ENCODE measurements around the gene LRR1. TPM values are rescaled to one million over a fixed set of nuclear protein-coding genes. Genes with fewer than 3 reads are reported as not detected.

LRR1 gene, protein sequence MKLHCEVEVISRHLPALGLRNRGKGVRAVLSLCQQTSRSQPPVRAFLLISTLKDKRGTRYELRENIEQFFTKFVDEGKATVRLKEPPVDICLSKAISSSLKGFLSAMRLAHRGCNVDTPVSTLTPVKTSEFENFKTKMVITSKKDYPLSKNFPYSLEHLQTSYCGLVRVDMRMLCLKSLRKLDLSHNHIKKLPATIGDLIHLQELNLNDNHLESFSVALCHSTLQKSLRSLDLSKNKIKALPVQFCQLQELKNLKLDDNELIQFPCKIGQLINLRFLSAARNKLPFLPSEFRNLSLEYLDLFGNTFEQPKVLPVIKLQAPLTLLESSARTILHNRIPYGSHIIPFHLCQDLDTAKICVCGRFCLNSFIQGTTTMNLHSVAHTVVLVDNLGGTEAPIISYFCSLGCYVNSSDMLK
- total RNA-seq (10 to 100 TPM in 1 of 2 donors, 1 to 10 TPM in 1; 9.1 to 11.3 TPM), polyA plus RNA-seq (ENCODE audit: insufficient read length in 2 of 2) (10 to 100 TPM in 1 of 2 donors, 1 to 10 TPM in 1; 6.8 to 10.0 TPM)
- long read RNA-seq, donor 1, partial matches to known transcripts, result 0 of 2 reads
- long read RNA-seq, donor 1, other reads (novel, unspliced or antisense), result 0 of 2 reads
- long read RNA-seq, donor 2, partial matches to known transcripts, result 0 of 1 reads
- long read RNA-seq, donor 2, other reads (novel, unspliced or antisense), result 0 of 1 reads
- long read RNA-seq, donor 3, partial matches to known transcripts, result 9 of 18 reads
- long read RNA-seq, donor 3, other reads (novel, unspliced or antisense), result 6 of 18 reads
- long read RNA-seq, donor 4, partial matches to known transcripts, result 6 of 12 reads
- long read RNA-seq, donor 4, other reads (novel, unspliced or antisense), result 0 of 12 reads

DNA sequence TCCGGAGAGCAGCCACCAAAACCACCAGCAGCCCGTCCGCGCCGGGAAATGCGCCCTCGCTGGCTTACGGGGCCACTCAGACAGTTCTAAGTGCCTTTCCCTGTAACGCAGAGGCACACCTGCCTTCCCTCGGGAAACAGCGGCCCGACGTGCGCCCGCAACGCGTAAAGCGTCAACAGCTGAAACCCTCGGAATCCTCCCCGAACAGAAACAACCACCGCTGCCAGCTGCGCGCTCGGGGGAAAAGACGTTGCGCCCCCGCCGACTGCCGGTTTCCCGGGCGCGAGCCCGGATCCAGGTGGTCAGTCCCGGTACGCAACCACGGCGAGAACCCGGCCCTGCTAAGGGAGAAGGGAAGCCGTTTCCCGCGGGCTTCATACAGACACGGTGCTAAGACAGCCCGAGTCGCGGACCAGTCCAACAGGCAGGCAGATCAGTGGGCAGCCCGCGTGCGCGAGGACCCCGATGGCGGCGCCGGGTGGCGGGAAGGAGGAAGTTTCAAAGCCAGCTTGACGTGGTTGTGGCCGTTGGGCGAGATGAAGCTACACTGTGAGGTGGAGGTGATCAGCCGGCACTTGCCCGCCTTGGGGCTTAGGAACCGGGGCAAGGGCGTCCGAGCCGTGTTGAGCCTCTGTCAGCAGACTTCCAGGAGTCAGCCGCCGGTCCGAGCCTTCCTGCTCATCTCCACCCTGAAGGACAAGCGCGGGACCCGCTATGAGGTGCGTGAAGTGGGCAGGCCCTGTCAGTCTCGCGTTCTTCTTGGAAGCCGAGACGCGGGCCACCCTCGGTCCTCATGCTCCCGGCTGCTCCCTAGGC lies at the start of gene LRR1:
TSS of gene LRR1 (plus strand) at position 456 of the 816 bp plus-strand sequence. CDS start at position 537, 81 bp downstream.
- no peaks in the 10 kb centered on the region for H3K9me3 ChIP-seq (ENCODE audit: control insufficient read depth, insufficient read depth, low read length)
- peak within 1 kb of the TSS; percentile 98 for H3K27ac ChIP-seq (ENCODE audit: low read depth, low read length)
- peak within 1 kb of the TSS; percentile 99 for H3K4me3 ChIP-seq (ENCODE audit: low read depth, low read length)
- peak; percentile 71 to 94 (median 82) for DNase-seq (ENCODE audit: low read depth in 4 of 6, low spot score in 6 of 6)
- H3K27me3 ChIP-seq (ENCODE audit: control insufficient read depth, insufficient read depth, low read length), result no peaks in the 10 kb centered on the region
- H3K36me3 ChIP-seq (ENCODE audit: control insufficient read depth, insufficient read depth, low read length), result peaks cover 3% of the 10 kb centered on the region
- peaks cover 16% of the 10 kb centered on the region for H3K4me1 ChIP-seq (ENCODE audit: control insufficient read depth, insufficient read depth, low read length)
- WGBS (ENCODE audit: insufficient coverage), result 0% methylated on average over 76 of the region's 77 CpGs

DNA sequence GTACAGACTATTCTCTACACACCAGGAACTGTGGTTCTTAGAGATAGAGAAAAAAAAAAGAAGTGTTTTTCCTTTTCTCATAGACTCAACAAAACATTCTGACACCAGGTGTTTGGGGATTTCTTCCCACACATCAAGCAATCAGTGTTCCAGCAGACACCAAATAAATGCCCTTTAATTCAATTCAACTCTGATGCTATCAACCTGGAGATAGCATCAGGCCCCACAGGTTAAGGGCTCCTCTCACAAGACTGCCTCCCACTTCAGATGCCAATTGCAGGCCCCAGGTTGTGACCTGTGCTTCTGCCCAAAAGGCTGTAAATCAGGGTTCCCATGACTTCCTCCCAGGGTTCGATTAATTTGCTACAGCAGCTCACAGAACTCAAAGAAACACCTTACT lies 49.3 kb upstream of the LRR1 start:
- Histone ChIP-seq H3K4me3 (ENCODE audit: low read depth, low read length) (no peak overlapping the region), H3K27me3 (ENCODE audit: control insufficient read depth, insufficient read depth, low read length) (no peaks in the 10 kb centered on the region)
- WGBS (ENCODE audit: insufficient coverage), result no CpG with 5 or more reads among the region's 1 CpG

DNA sequence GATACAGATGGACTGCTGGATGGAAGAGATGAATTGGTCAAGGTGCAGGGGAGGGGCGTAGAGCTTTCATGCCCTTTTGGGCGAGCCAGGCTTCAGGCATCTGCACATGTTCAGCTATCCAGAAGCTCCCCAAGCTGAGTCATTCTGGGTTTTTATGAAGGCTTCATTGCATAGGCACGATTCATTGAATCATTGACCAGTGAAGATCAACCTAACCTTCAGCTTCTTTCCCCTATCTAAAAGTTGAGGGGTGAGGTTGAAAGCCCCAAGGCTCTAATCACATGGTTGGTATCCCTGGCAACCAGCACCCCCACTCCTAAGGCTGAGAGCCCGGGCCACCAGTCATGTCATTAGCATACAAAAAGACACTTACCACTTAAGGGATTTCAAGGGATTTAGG lies 48.9 kb upstream of the LRR1 start:
- WGBS (ENCODE audit: insufficient coverage), result 58% methylated on average over 2 of the region's 4 CpGs

More for the DNA sequence above, 49.3 kb upstream of the LRR1 start:
- H3K9me3 ChIP-seq (ENCODE audit: control insufficient read depth, insufficient read depth, low read length), result no peaks in the 10 kb centered on the region
- H3K27ac ChIP-seq (ENCODE audit: low read depth, low read length), result no peak overlapping the region
- H3K36me3 ChIP-seq (ENCODE audit: control insufficient read depth, insufficient read depth, low read length), result no peaks in the 10 kb centered on the region
- H3K4me1 ChIP-seq (ENCODE audit: control insufficient read depth, insufficient read depth, low read length), result no peaks in the 10 kb centered on the region
- DNase-seq (ENCODE audit: low read depth in 4 of 6, low spot score in 6 of 6), result no peak

DNA sequence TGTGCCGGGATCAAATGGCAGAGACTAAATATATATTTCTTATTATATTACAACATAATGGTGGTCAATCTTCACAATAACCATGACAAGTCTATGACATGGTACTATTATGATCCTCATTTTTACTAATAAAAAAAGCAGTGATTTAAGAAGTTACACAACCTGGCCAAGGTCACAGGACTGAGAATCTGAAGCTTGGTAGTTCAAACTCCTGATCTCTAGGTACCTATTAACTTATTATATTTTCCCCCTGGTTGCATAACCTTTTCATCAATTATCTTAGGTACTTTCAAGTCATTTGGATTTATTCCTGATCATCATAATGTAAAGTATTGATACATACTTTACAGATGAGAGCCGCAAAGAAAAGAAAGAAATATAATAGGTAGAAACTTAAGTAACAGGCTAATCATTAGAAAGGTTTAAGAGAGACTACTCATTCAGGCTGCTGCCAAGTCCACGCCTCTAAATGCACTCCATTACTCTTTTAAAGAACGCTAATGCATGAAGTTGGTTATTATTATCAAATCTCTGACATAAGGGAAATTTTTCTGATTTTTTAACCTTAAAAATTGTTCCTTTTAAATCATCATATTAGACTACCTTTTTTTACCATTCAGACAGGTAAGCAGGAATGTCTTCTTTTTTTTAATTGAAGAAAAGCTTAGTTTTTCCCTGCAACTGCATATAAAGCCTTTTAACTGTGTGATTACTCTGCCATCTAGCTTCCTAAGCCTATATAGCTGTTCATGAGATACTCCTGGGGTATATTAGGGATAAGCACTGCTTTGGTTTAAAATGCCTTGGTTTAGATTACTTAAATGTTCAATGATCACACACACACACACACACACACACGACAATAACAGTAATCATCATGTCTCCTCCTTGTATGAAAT lies 48.2 kb upstream of the LRR1 start:
- no CpG with 5 or more reads among the region's 5 CpGs for WGBS (ENCODE audit: insufficient coverage)
- peak in 4 of 6 donors; percentile 15 to 88 (median 45) for DNase-seq (ENCODE audit: low read depth in 4 of 6, low spot score in 6 of 6)
- Histone ChIP-seq H3K27ac (ENCODE audit: low read depth, low read length) (no peak overlapping the region), H3K27me3 (ENCODE audit: control insufficient read depth, insufficient read depth, low read length) (no peaks in the 10 kb centered on the region), H3K4me3 (ENCODE audit: low read depth, low read length) (no peak overlapping the region), H3K4me1 (ENCODE audit: control insufficient read depth, insufficient read depth, low read length) (no peaks in the 10 kb centered on the region), H3K9me3 (ENCODE audit: control insufficient read depth, insufficient read depth, low read length) (no peaks in the 10 kb centered on the region), H3K36me3 (ENCODE audit: control insufficient read depth, insufficient read depth, low read length) (no peaks in the 10 kb centered on the region)

More for the DNA sequence above, 48.9 kb upstream of the LRR1 start:
- Histone ChIP-seq H3K4me3 (ENCODE audit: low read depth, low read length) (no peak overlapping the region), H3K36me3 (ENCODE audit: control insufficient read depth, insufficient read depth, low read length) (no peaks in the 10 kb centered on the region), H3K27me3 (ENCODE audit: control insufficient read depth, insufficient read depth, low read length) (no peaks in the 10 kb centered on the region), H3K27ac (ENCODE audit: low read depth, low read length) (no peak overlapping the region), H3K4me1 (ENCODE audit: control insufficient read depth, insufficient read depth, low read length) (no peaks in the 10 kb centered on the region), H3K9me3 (ENCODE audit: control insufficient read depth, insufficient read depth, low read length) (no peaks in the 10 kb centered on the region)
- no peak for DNase-seq (ENCODE audit: low read depth in 4 of 6, low spot score in 6 of 6)

DNA sequence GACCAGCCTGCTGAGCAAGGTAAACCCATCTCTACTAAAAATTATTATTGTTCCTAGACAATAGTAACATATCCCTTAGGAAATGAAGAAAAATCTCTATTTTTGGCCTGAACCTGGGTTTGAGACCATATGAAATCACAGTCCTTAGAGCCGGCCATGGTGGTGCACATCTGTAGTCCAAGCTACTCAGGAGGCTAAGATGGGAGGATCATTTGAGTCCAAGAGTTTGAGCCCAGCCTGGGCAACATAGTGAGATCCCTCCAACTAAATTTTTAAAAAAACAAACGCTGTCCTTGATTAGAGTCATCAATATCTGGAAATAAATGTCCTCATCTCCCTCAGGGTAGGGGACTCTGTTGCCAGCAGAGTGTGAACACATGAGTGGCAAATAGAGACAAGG lies 47.2 kb upstream of the LRR1 start:
- 80% methylated on average over 1 of the region's 2 CpGs for WGBS (ENCODE audit: insufficient coverage)
- no peaks in the 10 kb centered on the region for H3K36me3 ChIP-seq (ENCODE audit: control insufficient read depth, insufficient read depth, low read length)
- no peaks in the 10 kb centered on the region for H3K27me3 ChIP-seq (ENCODE audit: control insufficient read depth, insufficient read depth, low read length)
- DNase-seq (ENCODE audit: low read depth in 4 of 6, low spot score in 6 of 6), result no peak
- no peak overlapping the region for H3K27ac ChIP-seq (ENCODE audit: low read depth, low read length)
- no peak overlapping the region for H3K4me3 ChIP-seq (ENCODE audit: low read depth, low read length)
- no peaks in the 10 kb centered on the region for H3K9me3 ChIP-seq (ENCODE audit: control insufficient read depth, insufficient read depth, low read length)
- no peaks in the 10 kb centered on the region for H3K4me1 ChIP-seq (ENCODE audit: control insufficient read depth, insufficient read depth, low read length)

DNA sequence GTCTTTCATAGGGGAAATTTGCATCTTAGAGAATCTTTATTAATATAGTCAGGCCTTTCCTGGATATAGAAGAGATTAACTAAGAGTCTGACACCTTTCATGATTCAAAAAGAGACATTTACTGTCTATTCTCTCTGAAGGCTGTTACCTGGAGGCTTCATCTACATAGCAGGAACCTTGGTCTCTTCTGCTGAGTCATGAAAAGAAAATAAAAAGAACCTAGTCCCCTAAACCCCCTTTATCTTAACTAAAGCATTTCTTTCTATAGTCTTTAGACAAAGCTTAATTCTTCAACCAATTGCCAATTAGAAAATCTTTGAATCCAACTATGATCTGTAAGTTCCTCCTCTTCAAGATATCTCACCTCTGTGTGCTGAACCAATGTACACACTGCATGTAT lies 45.6 kb upstream of the LRR1 start:
- Histone ChIP-seq H3K4me1 (ENCODE audit: control insufficient read depth, insufficient read depth, low read length) (no peaks in the 10 kb centered on the region), H3K27ac (ENCODE audit: low read depth, low read length) (no peak overlapping the region), H3K4me3 (ENCODE audit: low read depth, low read length) (no peak overlapping the region), H3K27me3 (ENCODE audit: control insufficient read depth, insufficient read depth, low read length) (no peaks in the 10 kb centered on the region), H3K36me3 (ENCODE audit: control insufficient read depth, insufficient read depth, low read length) (no peaks in the 10 kb centered on the region), H3K9me3 (ENCODE audit: control insufficient read depth, insufficient read depth, low read length) (no peaks in the 10 kb centered on the region)
- DNase-seq (ENCODE audit: low read depth in 4 of 6, low spot score in 6 of 6), result no peak

DNA sequence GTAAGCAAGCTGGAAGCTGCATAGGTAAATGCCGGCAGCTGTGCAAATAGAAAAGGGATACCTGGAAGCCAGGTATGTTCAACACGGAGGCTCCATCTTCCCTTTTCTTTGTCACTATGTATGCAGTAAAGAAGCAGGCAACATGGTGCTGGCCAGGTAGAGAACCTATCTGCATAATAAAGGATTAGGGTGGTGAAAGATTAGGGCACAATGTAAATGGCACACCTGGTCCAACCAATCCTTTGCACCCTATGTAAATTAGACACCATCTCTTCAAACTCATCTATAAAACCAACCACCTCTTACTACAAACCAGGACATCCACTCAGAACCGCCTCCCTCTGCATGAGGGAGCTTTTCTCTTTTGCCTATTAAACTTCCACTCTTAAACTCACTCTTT lies 44.8 kb upstream of the LRR1 start:
- WGBS (ENCODE audit: insufficient coverage), result 96% methylated on average over 2 of the region's 3 CpGs
- H3K36me3 ChIP-seq (ENCODE audit: control insufficient read depth, insufficient read depth, low read length), result no peaks in the 10 kb centered on the region
- H3K4me3 ChIP-seq (ENCODE audit: low read depth, low read length), result no peak overlapping the region
- no peaks in the 10 kb centered on the region for H3K4me1 ChIP-seq (ENCODE audit: control insufficient read depth, insufficient read depth, low read length)
- no peaks in the 10 kb centered on the region for H3K27me3 ChIP-seq (ENCODE audit: control insufficient read depth, insufficient read depth, low read length)
- no peak overlapping the region for H3K27ac ChIP-seq (ENCODE audit: low read depth, low read length)
- DNase-seq (ENCODE audit: low read depth in 4 of 6, low spot score in 6 of 6), result no peak
- no peaks in the 10 kb centered on the region for H3K9me3 ChIP-seq (ENCODE audit: control insufficient read depth, insufficient read depth, low read length)

DNA sequence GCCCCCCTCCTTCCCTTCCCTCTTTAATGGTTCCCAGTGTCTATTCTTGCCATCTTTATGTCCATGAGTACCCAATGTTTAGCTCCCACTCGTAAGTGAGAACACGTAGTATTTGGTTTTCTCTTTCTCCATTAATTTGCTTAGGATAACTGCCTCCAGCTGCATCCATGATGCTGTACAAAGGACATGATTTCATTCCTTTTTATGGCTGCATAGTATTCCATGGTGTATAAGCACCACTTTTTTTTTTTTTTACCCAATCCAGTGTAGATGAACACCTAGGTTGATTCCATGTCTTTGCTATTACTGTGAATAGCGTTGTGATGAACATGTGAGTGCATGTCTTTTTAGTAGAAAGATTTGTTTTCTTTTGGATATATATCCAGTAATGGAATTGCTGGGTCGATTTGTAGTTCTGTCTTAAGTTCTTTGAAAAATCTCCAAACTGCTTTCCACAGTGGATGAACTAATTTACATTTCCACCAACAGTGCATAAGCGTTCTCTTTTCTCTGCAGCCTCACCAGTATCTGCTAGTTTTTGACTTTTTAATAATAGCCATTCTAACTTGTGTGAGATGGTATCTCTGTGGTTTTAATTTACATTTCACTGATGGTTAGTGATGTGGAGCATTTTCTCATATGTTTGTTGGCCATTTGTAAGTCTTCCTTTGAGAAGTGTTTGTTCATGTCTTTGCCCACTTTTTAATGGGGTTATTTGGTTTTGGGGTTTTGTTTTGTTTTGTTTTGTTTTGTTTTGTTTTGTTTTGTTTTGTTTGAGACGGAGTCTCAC lies 38.6 kb upstream of the LRR1 start:
- Histone ChIP-seq H3K36me3 (ENCODE audit: control insufficient read depth, insufficient read depth, low read length) (no peaks in the 10 kb centered on the region), H3K9me3 (ENCODE audit: control insufficient read depth, insufficient read depth, low read length) (no peaks in the 10 kb centered on the region), H3K4me1 (ENCODE audit: control insufficient read depth, insufficient read depth, low read length) (no peaks in the 10 kb centered on the region), H3K4me3 (ENCODE audit: low read depth, low read length) (no peak overlapping the region), H3K27me3 (ENCODE audit: control insufficient read depth, insufficient read depth, low read length) (no peaks in the 10 kb centered on the region), H3K27ac (ENCODE audit: low read depth, low read length) (no peak overlapping the region)
- WGBS (ENCODE audit: insufficient coverage), result 90% methylated on average over 2 of the region's 6 CpGs
- no peak for DNase-seq (ENCODE audit: low read depth in 4 of 6, low spot score in 6 of 6)

Data from spinal cord (tissue), 10 donors.